GM19395 (cell line): ENCODE results near the gene GATAD2B.
"Not testable (repeated sequence)": the region's sequence is repeated elsewhere in the genome, so short reads cannot be mapped to it uniquely, and the experiment has no call there.

ENCODE experiments used
- ATAC-seq: cut with Tn5 transposase; IDR thresholded peaks from one replicate; pipeline ENCODE4 v1.9.1; 2021; ENCODE audit warnings: mild to moderate bottlenecking, moderate library complexity; ENCODE audit not compliant: unreplicated experiment

Gene GATAD2B

DNA sequence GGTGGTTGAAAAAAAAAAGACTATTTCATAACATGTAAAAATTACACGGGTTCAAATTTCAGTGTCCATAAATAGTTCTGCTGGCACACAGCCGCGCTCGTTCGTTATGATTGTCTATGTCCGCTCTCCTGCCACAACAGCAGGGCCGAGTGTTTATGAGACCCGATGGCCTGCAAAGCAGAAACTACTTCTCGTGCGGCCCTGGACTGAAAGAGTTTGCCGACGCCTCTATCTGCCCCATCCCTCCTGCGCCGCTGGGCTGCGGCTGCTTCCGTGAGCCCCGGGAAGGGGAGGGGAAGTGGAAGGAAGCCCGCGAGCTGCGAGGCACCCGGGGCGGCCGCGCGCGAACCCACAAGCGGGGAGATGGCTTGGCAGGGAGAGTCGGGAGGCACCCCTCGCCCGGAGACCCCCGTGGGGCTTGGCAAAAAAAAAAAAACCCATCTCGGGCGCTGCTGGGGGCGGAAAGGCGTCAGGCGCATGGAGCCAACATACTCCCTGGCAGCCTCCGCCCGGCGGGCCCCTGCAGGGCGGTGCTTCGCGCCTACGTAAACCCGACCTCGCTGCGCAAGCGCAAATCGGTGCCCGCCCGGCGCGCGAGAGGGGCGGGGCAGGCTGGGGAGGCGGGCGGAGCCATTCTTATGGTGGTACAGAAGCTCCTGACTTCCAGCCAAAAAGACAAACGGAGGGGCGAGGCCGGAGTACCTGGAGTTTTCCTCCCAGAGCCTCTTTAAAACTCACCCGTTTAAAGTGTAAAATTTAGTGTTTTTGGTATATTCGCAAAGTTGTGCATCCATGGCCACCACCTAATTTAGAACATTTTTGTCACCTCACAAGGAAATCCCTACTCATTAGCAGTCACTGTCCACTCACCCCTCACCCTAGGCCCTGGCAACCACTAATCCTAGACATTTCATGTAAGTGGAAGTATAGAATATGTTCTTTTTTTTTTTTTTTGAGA lies 139.3 kb downstream of the GATAD2B start:
- ATAC-seq: peak; percentile 86

DNA sequence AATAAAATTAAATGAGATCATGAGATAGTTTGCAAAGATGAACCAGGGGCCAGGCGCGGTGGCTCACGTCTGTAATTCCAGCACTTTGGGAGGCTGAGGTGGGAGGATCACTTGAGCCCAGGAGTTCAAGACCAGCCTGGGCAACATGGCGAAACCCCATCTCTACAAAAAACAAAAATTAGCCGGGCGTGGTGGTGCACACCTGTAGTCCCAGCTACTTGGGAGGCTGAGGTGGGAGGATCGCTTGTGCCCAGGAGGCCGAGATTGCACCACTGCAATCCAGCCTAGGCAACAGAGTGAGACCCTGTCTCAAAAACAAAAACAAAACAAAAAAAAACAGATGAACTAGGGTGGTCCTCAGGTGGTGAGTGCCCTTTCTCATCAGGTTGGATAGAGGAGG lies 140.1 kb downstream of the GATAD2B start:
- not testable (repeated sequence) for ATAC-seq

DNA sequence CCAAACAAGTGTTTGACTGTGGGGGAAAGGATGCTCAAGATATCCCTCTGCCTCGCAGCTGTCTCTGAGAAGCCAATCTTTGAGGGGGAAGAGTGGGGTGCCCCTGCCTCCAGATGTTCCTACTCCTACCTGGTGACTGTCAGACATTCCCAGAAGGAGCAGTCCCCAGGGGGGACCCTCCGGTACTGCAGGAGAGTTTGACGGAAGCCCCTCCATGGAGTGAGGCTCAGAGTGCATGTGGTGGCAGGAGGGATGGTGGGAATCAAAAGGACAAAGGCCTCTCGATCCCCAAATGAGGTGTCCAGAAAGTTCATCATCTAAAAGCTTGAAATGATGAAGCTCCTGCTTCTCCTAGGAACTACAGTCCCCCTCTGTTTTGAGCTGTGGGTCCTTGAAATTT lies 142.2 kb downstream of the GATAD2B start:
- no peak for ATAC-seq

DNA sequence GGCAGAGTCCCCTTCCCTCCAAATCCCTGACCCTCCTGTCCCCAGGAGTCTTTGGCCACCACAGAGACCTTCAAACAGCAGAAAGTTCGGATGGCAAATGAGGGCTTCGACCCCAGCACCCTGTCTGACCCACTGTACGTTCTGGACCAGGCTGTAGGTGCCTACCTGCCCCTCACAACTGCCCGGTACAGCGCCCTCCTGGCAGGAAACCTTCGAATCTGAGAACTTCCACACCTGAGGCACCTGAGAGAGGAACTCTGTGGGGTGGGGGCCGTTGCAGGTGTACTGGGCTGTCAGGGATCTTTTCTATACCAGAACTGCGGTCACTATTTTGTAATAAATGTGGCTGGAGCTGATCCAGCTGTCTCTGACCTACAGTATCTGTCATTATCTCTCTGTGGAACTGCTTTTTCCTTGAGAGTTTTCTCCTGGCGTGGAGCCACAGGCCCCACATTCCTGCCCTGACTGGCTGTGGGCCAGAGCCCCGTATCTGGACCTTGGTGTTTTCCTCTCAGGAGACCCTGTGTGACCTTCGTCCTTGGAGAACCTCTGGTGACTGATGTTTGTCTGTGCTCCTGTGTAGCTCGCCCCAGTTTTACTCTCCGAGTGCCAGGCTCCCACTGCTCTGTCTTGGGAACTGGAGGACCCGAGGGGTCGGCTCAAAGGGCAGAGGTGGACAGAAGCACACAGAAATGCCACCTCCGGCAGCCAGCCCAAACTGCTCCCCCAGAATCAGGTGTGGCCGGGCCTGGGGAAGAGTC lies 142.8 kb downstream of the GATAD2B start:
- no peak for ATAC-seq

DNA sequence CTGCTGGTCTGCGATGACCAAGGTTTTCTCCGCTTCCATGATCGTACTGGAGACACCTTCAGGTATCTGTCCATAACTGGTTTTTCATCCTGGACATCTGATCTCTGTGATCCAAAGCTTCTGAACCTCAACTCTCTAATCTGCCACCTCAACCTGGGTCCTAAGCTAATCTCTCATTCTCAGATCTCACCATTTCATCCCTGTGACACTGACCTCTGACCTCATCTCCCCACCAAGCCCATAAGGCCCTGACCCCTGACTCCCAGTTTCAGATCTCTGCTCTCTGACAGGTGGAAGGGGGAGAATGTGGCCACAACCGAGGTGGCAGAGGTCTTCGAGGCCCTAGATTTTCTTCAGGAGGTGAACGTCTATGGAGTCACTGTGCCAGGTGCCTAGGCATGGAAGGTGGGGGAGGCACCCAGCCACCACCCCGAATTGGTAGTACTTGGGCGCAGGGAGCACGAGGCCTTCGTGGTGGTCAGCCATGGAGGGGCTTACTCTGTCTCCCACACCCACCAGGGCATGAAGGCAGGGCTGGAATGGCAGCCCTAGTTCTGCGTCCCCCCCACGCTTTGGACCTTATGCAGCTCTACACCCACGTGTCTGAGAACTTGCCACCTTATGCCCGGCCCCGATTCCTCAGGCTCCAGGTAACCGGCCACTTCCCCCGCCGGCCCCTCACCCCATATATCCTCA lies 143.8 kb downstream of the GATAD2B start:
- ATAC-seq: no peak

DNA sequence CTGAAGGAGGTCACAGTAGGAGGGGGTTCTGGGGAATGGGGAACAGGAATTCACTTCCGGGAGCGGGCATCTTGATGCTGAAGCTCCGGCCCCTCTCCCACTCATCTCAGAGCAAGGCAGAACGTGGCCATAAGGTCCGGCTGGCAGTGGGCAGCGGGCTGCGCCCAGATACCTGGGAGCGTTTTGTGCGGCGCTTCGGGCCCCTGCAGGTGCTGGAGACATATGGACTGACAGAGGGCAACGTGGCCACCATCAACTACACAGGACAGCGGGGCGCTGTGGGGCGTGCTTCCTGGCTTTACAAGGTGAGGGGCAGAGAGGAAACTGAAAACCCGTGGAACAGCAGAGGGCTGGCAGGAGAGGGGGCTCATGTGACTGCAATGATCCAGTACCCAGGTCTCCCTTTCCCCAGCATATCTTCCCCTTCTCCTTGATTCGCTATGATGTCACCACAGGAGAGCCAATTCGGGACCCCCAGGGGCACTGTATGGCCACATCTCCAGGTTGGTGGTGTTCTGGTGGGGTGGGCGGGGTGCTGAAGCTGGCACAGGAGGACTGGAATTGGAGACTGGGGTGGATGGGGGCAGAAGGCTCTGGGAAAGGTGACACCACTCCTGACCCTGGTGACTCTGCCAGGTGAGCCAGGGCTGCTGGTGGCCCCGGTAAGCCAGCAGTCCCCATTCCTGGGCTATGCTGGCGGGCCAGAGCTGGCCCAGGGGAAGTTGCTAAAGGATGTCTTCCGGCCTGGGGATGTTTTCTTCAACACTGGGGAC lies 144.5 kb downstream of the GATAD2B start:
- no peak for ATAC-seq

DNA sequence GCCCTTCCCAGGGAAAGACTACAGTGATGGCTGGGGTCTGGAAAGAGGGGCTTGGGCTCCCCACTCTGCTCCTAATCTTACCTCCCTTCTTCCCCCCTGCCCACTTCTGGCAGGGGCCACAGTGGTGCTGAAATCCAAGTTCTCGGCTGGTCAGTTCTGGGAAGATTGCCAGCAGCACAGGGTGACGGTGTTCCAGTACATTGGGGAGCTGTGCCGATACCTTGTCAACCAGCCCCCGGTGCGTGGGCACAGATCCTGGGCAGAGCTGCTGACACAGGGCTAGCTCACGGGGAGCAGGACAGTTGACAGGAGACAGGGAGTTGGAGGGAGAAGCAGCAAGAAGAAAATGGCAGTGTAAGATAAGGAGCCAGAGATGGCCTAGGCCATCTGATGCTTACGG lies 145.1 kb downstream of the GATAD2B start:
- ATAC-seq: no peak

DNA sequence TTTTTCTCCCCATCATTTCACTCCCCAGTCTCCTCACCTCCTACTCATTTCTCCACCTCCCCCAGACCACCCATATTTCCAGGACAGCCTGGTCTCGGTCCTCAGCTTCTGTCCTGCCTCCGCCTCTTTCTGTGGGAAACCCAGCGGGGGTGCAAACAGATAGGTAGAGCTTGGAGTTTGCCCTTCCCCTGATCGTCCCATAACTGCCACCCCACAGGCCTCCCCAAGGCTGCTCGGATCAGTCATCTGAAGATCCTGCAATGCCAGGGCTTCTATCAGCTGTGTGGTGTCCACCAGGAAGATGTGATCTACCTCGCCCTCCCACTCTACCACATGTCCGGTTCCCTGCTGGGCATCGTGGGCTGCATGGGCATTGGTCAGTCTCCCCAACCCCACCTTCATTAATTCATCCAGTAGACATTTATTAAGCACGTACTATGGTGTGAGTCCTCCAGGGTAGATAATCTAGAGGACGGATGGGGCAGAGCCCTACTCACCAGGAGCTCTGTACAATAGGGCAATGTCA lies 145.9 kb downstream of the GATAD2B start:
- no peak for ATAC-seq

DNA sequence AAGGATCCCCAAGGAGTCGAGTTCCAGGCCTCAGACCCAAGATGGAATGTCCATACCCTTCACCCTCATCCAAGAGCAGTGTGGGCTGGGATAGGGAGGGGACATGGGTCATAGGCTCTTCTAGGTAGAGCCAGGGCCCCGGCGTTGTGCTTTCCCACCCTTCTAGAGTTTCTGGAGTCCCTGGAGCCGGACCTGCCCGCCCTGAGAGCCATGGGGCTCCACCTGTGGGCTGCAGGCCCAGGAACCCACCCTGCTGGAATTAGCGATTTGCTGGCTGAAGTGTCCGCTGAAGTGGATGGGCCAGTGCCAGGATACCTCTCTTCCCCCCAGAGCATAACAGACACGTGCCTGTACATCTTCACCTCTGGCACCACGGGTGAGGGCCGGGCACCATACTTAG lies 146.4 kb downstream of the GATAD2B start:
- ATAC-seq: no peak

DNA sequence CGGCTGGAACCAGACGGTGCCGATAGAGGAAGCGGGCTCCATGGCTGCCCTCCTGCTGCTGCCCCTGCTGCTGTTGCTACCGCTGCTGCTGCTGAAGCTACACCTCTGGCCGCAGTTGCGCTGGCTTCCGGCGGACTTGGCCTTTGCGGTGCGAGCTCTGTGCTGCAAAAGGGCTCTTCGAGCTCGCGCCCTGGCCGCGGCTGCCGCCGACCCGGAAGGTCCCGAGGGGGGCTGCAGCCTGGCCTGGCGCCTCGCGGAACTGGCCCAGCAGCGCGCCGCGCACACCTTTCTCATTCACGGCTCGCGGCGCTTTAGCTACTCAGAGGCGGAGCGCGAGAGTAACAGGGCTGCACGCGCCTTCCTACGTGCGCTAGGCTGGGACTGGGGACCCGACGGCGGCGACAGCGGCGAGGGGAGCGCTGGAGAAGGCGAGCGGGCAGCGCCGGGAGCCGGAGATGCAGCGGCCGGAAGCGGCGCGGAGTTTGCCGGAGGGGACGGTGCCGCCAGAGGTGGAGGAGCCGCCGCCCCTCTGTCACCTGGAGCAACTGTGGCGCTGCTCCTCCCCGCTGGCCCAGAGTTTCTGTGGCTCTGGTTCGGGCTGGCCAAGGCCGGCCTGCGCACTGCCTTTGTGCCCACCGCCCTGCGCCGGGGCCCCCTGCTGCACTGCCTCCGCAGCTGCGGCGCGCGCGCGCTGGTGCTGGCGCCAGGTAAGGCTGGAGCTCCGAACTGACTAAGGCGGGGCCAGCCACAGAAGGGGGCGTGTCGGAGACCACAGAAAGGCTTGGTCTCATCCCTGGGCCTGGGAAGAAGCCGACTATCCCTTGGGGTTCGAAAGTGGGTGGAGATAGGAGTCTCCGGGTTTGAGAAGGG lies 147.1 kb downstream of the GATAD2B start:
- peak; percentile 57 for ATAC-seq

DNA sequence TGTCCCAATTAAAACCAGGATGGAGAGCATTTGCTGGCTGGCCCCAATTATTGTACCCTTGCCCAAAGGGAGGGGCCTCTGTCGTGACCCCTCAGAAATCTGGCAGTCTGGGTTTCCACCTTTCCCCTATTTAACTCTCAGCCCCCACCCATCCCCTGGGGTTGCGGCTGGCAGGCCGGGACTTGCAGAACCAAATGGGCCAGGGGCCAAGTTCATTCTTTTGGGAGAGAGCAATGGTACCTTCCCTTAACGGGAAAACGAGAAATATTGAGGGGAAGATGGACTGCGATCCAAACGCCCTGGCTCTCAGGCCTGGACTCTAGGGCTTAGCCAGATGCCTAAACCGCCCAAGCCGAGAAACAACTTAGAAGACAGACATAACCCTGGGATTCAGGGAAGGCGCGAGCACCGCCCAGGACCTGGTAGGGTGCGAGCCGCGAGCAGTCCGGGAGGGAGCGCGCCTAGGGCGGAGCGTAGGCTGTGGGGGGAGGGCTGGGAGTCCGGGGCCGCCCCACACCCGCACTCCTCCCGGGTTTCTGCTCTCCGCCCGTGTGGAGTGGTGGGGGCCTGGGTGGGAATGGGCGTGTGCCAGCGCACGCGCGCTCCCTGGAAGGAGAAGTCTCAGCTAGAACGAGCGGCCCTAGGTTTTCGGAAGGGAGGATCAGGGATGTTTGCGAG lies 147.9 kb downstream of the GATAD2B start, which contains the start of gene SLC27A3:
Gene SLC27A3, plus strand, starts transcription at position 628 of the 678 bp plus-strand sequence. CDS start 91 bp downstream, outside the sequence.
- ATAC-seq: peak; percentile 22

DNA sequence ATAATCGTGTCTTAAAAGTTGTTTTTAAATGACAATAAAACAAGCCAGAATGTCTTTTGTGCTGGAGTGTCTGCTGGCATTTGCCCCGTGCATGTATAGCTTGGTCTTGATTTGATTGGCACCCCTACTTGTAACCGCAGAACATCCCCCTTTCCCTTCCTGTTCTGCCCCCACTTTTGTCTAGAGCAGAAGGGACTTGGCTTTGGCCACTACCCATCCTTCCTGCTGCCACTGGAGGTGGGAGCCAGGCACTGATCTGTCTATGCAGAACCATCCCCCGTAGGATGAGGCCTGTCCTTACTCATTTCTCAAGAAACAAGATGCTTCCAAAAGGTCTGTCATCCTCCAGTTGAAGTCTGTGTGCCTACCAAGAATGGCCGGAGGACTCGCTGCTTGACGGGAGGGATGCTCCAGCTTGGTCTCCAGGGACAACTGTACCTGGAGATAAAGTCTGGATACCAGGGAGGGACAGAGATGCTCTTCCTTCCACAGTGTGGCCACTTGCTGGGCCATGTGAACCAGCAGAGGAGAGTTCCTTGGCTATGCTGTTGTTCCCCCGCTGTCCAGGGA lies 148.7 kb downstream of the GATAD2B start:
- ATAC-seq: no peak

DNA sequence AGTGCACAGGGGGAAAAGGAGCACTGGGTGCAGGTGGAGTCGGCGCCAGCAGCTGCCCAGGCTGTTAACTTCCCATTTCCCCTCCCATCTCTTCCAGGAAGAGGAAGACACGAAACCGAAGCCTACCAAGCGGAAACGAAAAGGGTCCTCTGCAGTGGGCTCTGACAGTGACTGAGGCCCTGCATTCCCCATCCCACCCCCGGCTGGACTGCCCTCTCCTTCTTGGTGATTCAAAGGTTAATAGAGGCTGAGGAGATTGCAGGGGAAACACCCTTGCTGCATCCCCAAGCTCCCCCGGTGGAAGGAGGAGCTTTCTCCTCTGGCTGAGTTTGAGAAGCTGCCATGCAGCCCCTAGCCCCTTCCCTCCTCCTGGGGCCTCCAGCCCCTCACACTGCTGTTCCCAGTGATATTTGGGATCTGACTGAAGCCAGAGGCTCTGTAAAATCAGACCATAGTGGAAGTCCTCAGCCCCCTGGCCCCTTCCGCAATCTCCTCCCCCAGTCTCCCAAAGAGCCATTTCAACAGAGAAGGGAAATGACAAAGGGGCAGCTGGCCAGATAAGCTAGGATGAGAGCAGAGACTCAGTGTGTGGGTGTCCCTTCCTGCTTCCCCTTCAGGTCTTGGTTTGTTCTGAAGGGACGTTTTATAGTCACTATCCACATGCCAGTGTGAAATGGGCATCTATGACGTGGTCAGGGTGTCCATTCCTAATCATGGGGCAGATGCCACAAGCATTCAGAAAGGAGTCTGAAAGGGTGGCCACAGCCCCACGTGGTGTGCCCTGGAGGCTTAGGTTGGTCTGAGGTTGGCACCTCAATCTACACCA lies 149.5 kb downstream of the GATAD2B start:
- no peak for ATAC-seq

DNA sequence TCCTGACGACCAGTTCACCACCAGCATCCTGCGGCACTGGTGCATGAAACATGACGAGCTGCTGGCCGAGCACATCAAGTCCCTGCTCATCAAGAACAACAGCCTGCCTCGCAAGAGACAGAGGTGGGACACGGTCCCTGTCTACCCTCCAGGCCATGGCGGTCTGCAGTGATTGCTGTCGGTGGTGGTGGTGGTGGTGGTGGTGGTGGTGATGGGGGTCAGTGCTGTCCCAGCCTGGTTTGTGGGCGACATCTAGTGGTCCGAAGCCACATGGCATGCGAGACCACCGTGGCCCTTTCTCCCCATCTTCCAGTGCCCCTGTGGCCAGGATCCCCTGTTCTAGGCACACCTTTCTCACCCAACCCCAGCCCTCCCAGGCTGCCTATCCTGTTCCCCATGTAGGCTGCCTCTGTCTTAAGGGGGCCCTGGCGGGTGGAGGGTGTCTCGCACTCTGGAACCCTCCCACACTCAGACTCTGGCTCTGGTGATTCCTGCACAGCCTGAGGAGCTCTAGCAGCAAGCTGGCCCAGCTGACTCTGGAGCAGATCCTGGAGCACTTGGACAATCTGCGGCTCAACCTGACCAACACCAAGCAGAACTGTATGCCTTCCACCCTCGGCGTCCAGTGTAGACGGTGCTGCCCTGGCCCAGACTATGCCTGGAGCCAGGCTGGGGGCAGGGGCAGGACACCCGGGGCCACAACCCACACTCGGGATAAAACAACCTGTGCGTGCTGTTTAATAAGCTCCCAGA lies 150.8 kb downstream of the GATAD2B start:
- no peak for ATAC-seq

DNA sequence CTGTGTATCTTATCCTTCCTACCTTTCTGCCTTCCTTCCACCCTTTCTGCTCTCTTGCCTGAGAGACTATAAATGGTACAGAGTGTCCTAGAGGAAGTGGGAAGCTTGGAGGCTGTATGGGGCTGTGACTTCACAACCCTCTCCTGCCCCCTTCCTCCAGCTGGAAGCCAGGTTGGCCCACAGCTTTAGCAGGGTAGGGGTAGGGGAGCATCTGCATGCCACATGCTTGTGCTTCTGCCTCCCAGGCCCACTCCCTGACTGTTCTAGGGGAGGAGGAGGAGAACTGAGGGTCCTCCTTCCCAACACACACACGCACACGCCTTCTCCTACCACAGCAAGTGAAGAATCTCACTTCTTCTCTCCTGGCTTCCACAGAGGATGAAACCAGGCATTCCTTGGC lies 151.5 kb downstream of the GATAD2B start:
- no peak for ATAC-seq

DNA sequence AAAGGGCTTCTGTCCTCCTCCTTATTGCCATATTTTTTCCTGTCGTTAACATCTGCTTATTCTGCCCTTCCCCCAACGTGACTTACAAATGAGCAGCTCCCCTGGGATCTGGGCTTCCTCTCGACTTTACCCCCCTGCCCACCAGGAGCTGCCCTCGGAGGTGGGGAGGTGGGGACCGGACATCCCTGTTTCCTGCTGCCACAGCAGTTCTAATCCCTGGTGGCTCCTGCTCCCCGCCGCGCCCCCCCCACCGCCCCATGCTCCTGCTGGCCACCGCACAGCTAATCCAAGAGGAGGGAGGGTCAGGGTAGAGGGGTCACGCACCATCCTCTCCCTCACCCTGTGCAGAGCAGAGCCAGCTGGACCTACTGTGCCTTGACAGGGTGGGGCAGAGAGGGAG lies 152.0 kb downstream of the GATAD2B start:
- no peak for ATAC-seq

DNA sequence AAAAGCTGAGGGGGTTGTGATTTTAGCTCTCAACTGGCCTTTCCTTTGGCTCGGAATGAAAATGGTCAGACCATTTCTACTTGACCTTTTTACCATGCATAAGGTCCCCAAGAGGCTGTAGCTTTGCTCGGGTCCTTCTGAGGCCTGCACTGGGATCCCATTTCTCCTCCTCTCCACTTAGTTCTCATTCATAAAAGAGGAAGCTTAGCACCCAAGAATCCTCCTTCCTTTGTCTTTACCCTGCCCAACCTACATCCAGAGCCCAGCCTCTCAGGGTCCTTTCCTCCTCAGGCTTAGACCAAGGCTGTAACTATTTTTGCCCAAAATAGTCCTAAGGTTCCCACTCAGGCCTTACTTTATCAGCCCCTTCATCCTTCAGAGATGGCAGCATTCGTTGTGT lies 153.6 kb downstream of the GATAD2B start:
- ATAC-seq: no peak
